ENCODE data around the gene CRNKL1. TPM values are rescaled to one million over a fixed set of nuclear protein-coding genes. Genes with fewer than 3 reads are reported as not detected.

Gene CRNKL1
- total and polyA plus RNA-seq, 4 donors = 7.3 to 21.0 (median 15.6) TPM

- no peaks in the 10 kb centered on the region for H3K36me3 ChIP-seq (ENCODE audit: control insufficient read depth in 1 of 2, insufficient read depth in 2 of 2, low read length in 1 of 2)
- H3K4me1 ChIP-seq (ENCODE audit: control insufficient read depth in 1 of 2, insufficient read depth in 2 of 2, low read length in 2 of 2) = peaks cover 2 to 10% of the 10 kb centered on the region in 2 donors
- intact Hi-C loops (cut with DNase I) = no loop called here
- DNase-seq (no peak), ATAC-seq (ENCODE audit: low FRiP score) (no peak)
- no peaks in the 10 kb centered on the region for H3K9me3 ChIP-seq (ENCODE audit: control insufficient read depth, low read length)
- H3K27ac ChIP-seq (ENCODE audit: low read depth in 1 of 2, low read length in 2 of 2) = no peak overlapping the region
- H3K27me3 ChIP-seq (ENCODE audit: control insufficient read depth in 1 of 2, insufficient read depth in 2 of 2, low read length in 1 of 2) = no peaks in the 10 kb centered on the region
- H3K4me3 ChIP-seq (ENCODE audit: low read length in 2 of 2) = no peak overlapping the region
- 77 to 78% methylated on average over 4 of the region's 4 CpGs for WGBS, 2 donors
Measured at GRCh38 chr20:19987046-19987445, 65.2 kb downstream of the CRNKL1 start.

GRCh38 chr20:19986419-19986818 is 65.8 kb downstream of the CRNKL1 start:
- DNase-seq (no peak), ATAC-seq (ENCODE audit: low FRiP score) (no peak)
- intact Hi-C loops (cut with DNase I) = no loop called here
- no peaks in the 10 kb centered on the region for H3K36me3 ChIP-seq (ENCODE audit: control insufficient read depth in 1 of 2, insufficient read depth in 2 of 2, low read length in 1 of 2)
- H3K4me3 ChIP-seq (ENCODE audit: low read length in 2 of 2) = no peak overlapping the region
- H3K4me1 ChIP-seq (ENCODE audit: control insufficient read depth in 1 of 2, insufficient read depth in 2 of 2, low read length in 2 of 2) = peaks cover 2 to 10% of the 10 kb centered on the region in 2 donors
- 22 to 26% methylated on average over 6 of the region's 6 CpGs for WGBS, 2 donors
- no peaks in the 10 kb centered on the region for H3K27me3 ChIP-seq (ENCODE audit: control insufficient read depth in 1 of 2, insufficient read depth in 2 of 2, low read length in 1 of 2)
- H3K9me3 ChIP-seq (ENCODE audit: control insufficient read depth, low read length) = no peaks in the 10 kb centered on the region
- H3K27ac ChIP-seq (ENCODE audit: low read depth in 1 of 2, low read length in 2 of 2) = peak overlapping the region in 1 of 2 donors; percentile 34

Other genes with a start within 250 kb of the CRNKL1 start
- gene NAA20, start 35.1 kb downstream of the CRNKL1 start, total RNA-seq = 10 to 100 TPM; 38.1 to 40.6 TPM
- 10 to 100 TPM; 56.0 to 69.5 TPM for gene NAA20, start 35.1 kb downstream of the CRNKL1 start, polyA plus RNA-seq
- gene CFAP61, start 66 bp upstream of the CRNKL1 start, total RNA-seq = under 1 TPM in 1 of 2 donors, not detected in 1; 0.91 TPM
- gene CFAP61, start 66 bp upstream of the CRNKL1 start, polyA plus RNA-seq = 1 to 10 TPM in 1 of 2 donors, under 1 TPM in 1; 0.18 to 2.0 TPM